Measurements from ENCODE around the gene DPH7.
"Not testable (repeated sequence)": the region's sequence is repeated elsewhere in the genome, so short reads cannot be mapped to it uniquely, and the experiment has no call there.

DPH7 gene

GRCh38 chr9:137544176-137544760 lies 34.5 kb downstream of the DPH7 start:
- DNase-seq: no peak

GRCh38 chr9:137543237-137543963 lies 35.3 kb downstream of the DPH7 start:
- DNase-seq: no peak

GRCh38 chr9:137542486-137542885 lies 36.2 kb downstream of the DPH7 start:
- DNase-seq: no peak

GRCh38 chr9:137540536-137540935 lies 38.2 kb downstream of the DPH7 start:
- no peak for DNase-seq

GRCh38 chr9:137538058-137538457 lies 40.7 kb downstream of the DPH7 start:
- DNase-seq: no peak

GRCh38 chr9:137536594-137537131 lies 42.1 kb downstream of the DPH7 start:
- DNase-seq: not testable (repeated sequence)

GRCh38 chr9:137535120-137535428 lies 43.7 kb downstream of the DPH7 start:
- no peak for DNase-seq

- peak; percentile 48 for DNase-seq
Measured at GRCh38 chr9:137534256-137535119, 44.2 kb downstream of the DPH7 start.

GRCh38 chr9:137532891-137533468 lies 45.7 kb downstream of the DPH7 start:
- DNase-seq: not testable (repeated sequence)

- DNase-seq: no peak
Measured at GRCh38 chr9:137531099-137531765, 47.5 kb downstream of the DPH7 start.

- no peak for DNase-seq
Measured at GRCh38 chr9:137530331-137530730, 48.4 kb downstream of the DPH7 start.

- no peak for DNase-seq
Measured at GRCh38 chr9:137524981-137525317, 53.8 kb downstream of the DPH7 start.

GRCh38 chr9:137524161-137524980 lies 54.4 kb downstream of the DPH7 start:
- no peak for DNase-seq

- DNase-seq: no peak
Measured at GRCh38 chr9:137522746-137523455, 55.8 kb downstream of the DPH7 start.

GRCh38 chr9:137521405-137521985 lies 57.2 kb downstream of the DPH7 start:
- no peak for DNase-seq

- DNase-seq: no peak
Measured at GRCh38 chr9:137520614-137521404, 57.9 kb downstream of the DPH7 start.

- no peak for DNase-seq
Measured at GRCh38 chr9:137519553-137519952, 59.2 kb downstream of the DPH7 start.

GRCh38 chr9:137518661-137519459 lies 59.9 kb downstream of the DPH7 start:
- not testable (repeated sequence) for DNase-seq
